ENCODE measurements around the gene PRR36.
A peak's percentile ranks its signal among the peaks of the same experiment; 100 is the strongest.

Gene PRR36

GRCh38 chr19:7873304-7874075, 700 bp downstream of the PRR36 start:
- H3K9me3 Mint-ChIP-seq, result no peaks in the 10 kb centered on the region
- H3K27ac Mint-ChIP-seq, result no peak overlapping the region
- H3K4me3 Mint-ChIP-seq, result peak overlapping the region; percentile 61
- peaks cover 41% of the 10 kb centered on the region for H3K27me3 Mint-ChIP-seq
- peaks cover 31% of the 10 kb centered on the region for H3K4me1 Mint-ChIP-seq (ENCODE audit: low read depth)
- no peak for DNase-seq
- H3K36me3 Mint-ChIP-seq (ENCODE audit: low read depth), result no peaks in the 10 kb centered on the region

- no peaks in the 10 kb centered on the region for H3K36me3 Mint-ChIP-seq (ENCODE audit: low read depth)
- H3K27me3 Mint-ChIP-seq, result peaks cover 42% of the 10 kb centered on the region
- H3K4me1 Mint-ChIP-seq (ENCODE audit: low read depth), result peaks cover 34% of the 10 kb centered on the region
- no peak for DNase-seq
- H3K9me3 Mint-ChIP-seq, result no peaks in the 10 kb centered on the region
- H3K4me3 Mint-ChIP-seq, result peak overlapping the region; percentile 23
- H3K27ac Mint-ChIP-seq, result no peak overlapping the region
These were observed 1.6 kb downstream of the PRR36 start for GRCh38 chr19:7872306-7873204.

- Mint-ChIP-seq H3K4me1 (ENCODE audit: low read depth) (peaks cover 34% of the 10 kb centered on the region), H3K4me3 (no peak overlapping the region), H3K27me3 (peaks cover 48% of the 10 kb centered on the region), H3K27ac (no peak overlapping the region), H3K36me3 (ENCODE audit: low read depth) (no peaks in the 10 kb centered on the region), H3K9me3 (no peaks in the 10 kb centered on the region)
- peak; percentile 82 for DNase-seq
These were observed 2.5 kb downstream of the PRR36 start for GRCh38 chr19:7871437-7872305.

- H3K4me1 Mint-ChIP-seq (ENCODE audit: low read depth), result peaks cover 34% of the 10 kb centered on the region
- no peaks in the 10 kb centered on the region for H3K9me3 Mint-ChIP-seq
- no peaks in the 10 kb centered on the region for H3K36me3 Mint-ChIP-seq (ENCODE audit: low read depth)
- peak; percentile 64 for DNase-seq
- peaks cover 49% of the 10 kb centered on the region for H3K27me3 Mint-ChIP-seq
- H3K27ac Mint-ChIP-seq, result no peak overlapping the region
- H3K4me3 Mint-ChIP-seq, result no peak overlapping the region
These were observed 3.4 kb downstream of the PRR36 start for GRCh38 chr19:7870571-7871436.

- Mint-ChIP-seq H3K4me1 (ENCODE audit: low read depth) (peaks cover 40% of the 10 kb centered on the region), H3K36me3 (ENCODE audit: low read depth) (no peaks in the 10 kb centered on the region)
These were observed 4.2 kb downstream of the PRR36 start for GRCh38 chr19:7869910-7870511.

GRCh38 chr19:7869453-7869909, 4.7 kb downstream of the PRR36 start:
- Mint-ChIP-seq H3K27me3 (peaks cover 50% of the 10 kb centered on the region), H3K27ac (no peak overlapping the region), H3K36me3 (ENCODE audit: low read depth) (no peaks in the 10 kb centered on the region), H3K9me3 (no peaks in the 10 kb centered on the region), H3K4me1 (ENCODE audit: low read depth) (peaks cover 38% of the 10 kb centered on the region), H3K4me3 (peak overlapping the region; percentile 45)
- peak; percentile 93 for DNase-seq

More at GRCh38 chr19:7869910-7870511, 4.2 kb downstream of the PRR36 start:
- no peak overlapping the region for H3K27ac Mint-ChIP-seq
- no peaks in the 10 kb centered on the region for H3K9me3 Mint-ChIP-seq
- DNase-seq, result no peak
- peak overlapping the region; percentile 43 for H3K4me3 Mint-ChIP-seq
- H3K27me3 Mint-ChIP-seq, result peaks cover 50% of the 10 kb centered on the region

GRCh38 chr19:7868671-7869452, 5.3 kb downstream of the PRR36 start:
- DNase-seq, result peak; percentile 92
- Mint-ChIP-seq H3K27ac (no peak overlapping the region), H3K27me3 (peaks cover 51% of the 10 kb centered on the region)

GRCh38 chr19:7868326-7868670, 5.9 kb downstream of the PRR36 start:
- no peaks in the 10 kb centered on the region for H3K9me3 Mint-ChIP-seq
- no peak for DNase-seq
- H3K27me3 Mint-ChIP-seq, result peaks cover 49% of the 10 kb centered on the region
- peak overlapping the region; percentile 72 for H3K4me3 Mint-ChIP-seq
- H3K27ac Mint-ChIP-seq, result no peak overlapping the region
- H3K36me3 Mint-ChIP-seq (ENCODE audit: low read depth), result no peaks in the 10 kb centered on the region
- peaks cover 35% of the 10 kb centered on the region for H3K4me1 Mint-ChIP-seq (ENCODE audit: low read depth)

More at GRCh38 chr19:7868671-7869452, 5.3 kb downstream of the PRR36 start:
- Mint-ChIP-seq H3K4me1 (ENCODE audit: low read depth) (peaks cover 37% of the 10 kb centered on the region), H3K9me3 (no peaks in the 10 kb centered on the region), H3K36me3 (ENCODE audit: low read depth) (no peaks in the 10 kb centered on the region), H3K4me3 (peak overlapping the region; percentile 72)

GRCh38 chr19:7867092-7867844, 6.9 kb downstream of the PRR36 start:
- DNase-seq, result no peak
- peaks cover 31% of the 10 kb centered on the region for H3K4me1 Mint-ChIP-seq (ENCODE audit: low read depth)
- no peaks in the 10 kb centered on the region for H3K9me3 Mint-ChIP-seq
- peaks cover 44% of the 10 kb centered on the region for H3K27me3 Mint-ChIP-seq
- H3K4me3 Mint-ChIP-seq, result no peak overlapping the region
- no peaks in the 10 kb centered on the region for H3K36me3 Mint-ChIP-seq (ENCODE audit: low read depth)
- H3K27ac Mint-ChIP-seq, result no peak overlapping the region

GRCh38 chr19:7866399-7867091, 7.6 kb downstream of the PRR36 start:
- Mint-ChIP-seq H3K27ac (no peak overlapping the region), H3K36me3 (ENCODE audit: low read depth) (no peaks in the 10 kb centered on the region), H3K27me3 (peaks cover 42% of the 10 kb centered on the region), H3K4me3 (no peak overlapping the region), H3K9me3 (no peaks in the 10 kb centered on the region), H3K4me1 (ENCODE audit: low read depth) (peaks cover 27% of the 10 kb centered on the region)
- DNase-seq, result no peak

- H3K4me3 Mint-ChIP-seq, result no peak overlapping the region
- no peak for DNase-seq
- H3K27me3 Mint-ChIP-seq, result peaks cover 45% of the 10 kb centered on the region
- H3K9me3 Mint-ChIP-seq, result no peaks in the 10 kb centered on the region
- no peak overlapping the region for H3K27ac Mint-ChIP-seq
- peaks cover 25% of the 10 kb centered on the region for H3K4me1 Mint-ChIP-seq (ENCODE audit: low read depth)
- no peaks in the 10 kb centered on the region for H3K36me3 Mint-ChIP-seq (ENCODE audit: low read depth)
These were observed 8.8 kb downstream of the PRR36 start for GRCh38 chr19:7865262-7865911.

Measured in activated T-cell treated with anti-CD3 and anti-CD28 coated beads, Interleukin-2, amount 50 U/mL, for 24 hours (primary cell).